ENCODE results near the gene SYNPO2. TPM values are rescaled to one million over a fixed set of nuclear protein-coding genes. Genes with fewer than 3 reads are reported as not detected.

Gene SYNPO2
- total and polyA plus RNA-seq, 2 of the 8 experiments (the other 6 are each of a cell fraction or from before 2014, with no cell fraction given) = 0.50 to 4.2 TPM

DNA sequence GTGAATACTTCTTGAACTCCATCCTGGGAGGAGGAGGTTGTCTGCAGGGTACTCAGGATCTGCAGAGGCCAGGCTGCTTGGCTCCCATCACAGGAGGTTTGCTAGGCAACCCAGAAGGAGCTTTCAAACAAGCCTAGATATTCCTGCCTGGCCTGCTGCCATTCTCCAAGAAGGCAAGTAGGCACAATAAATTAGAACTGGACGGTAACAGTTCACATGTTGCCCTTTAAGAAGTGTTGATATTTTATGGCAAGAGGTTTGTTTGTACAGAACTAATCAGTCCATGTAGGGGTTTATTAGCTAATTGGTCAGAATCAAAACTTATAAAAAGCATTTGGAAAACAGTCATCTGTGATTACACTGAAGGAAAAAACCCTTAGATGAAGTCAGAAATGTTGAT, 39.3 kb downstream of the SYNPO2 start:
- Histone ChIP-seq H3K9ac (replicated peaks in 1 of 4; ENCODE audit: extremely low read depth in 1 of 4, low read depth in 3 of 4, low read length in 3 of 4) (no peak overlapping the region), H2AK5ac (ENCODE audit: low read depth, low read length) (no peak overlapping the region), H3K14ac (ENCODE audit: insufficient read length) (no peak overlapping the region), H3K23ac (ENCODE audit: insufficient read length) (no peak overlapping the region), H2BK15ac (ENCODE audit: low read length) (no peak overlapping the region), H3K27ac (ENCODE audit: low read depth, low read length) (no peak overlapping the region), H4K8ac (ENCODE audit: extremely low read depth, insufficient read depth, low read length) (no peak overlapping the region), H3K9me3 (ENCODE audit: insufficient read depth in 2 of 2, low read depth in 1 of 2, low read length in 1 of 2) (no peaks in the 10 kb centered on the region), H3K4me1 (replicated peaks in 1 of 4; ENCODE audit: control insufficient read depth in 3 of 4, insufficient read depth in 4 of 4, low read length in 3 of 4) (no peaks in the 10 kb centered on the region), H4K5ac (ENCODE audit: insufficient read length, low read depth, low read length) (no peak overlapping the region), H4K91ac (replicated peaks; ENCODE audit: insufficient read length, low read length) (no peak overlapping the region), H3K56ac (replicated peaks; ENCODE audit: insufficient read length, low read depth, low read length) (no peak overlapping the region), H4K20me1 (replicated peaks in 1 of 2; ENCODE audit: control insufficient read depth in 1 of 2, insufficient read depth in 2 of 2, low read length in 2 of 2) (no peaks in the 10 kb centered on the region), H3K79me1 (ENCODE audit: low read depth, low read length) (no peaks in the 10 kb centered on the region), H3K4me3 (ENCODE audit: extremely low read depth in 1 of 4, insufficient read depth in 2 of 4, low read depth in 3 of 4, low read length in 4 of 4) (no peak overlapping the region), H3K4me2 (ENCODE audit: insufficient read depth in 1 of 2, low read depth in 2 of 2, low read length in 2 of 2) (no peak overlapping the region), H3K79me2 (ENCODE audit: control insufficient read depth in 1 of 2, insufficient read depth in 2 of 2, low read length in 2 of 2) (no peaks in the 10 kb centered on the region), H3K27me3 (replicated peaks in 1 of 4; ENCODE audit: control insufficient read depth in 3 of 4, extremely low read depth in 1 of 4, insufficient read depth in 3 of 4, low read length in 3 of 4) (no peaks in the 10 kb centered on the region), H3K4ac (replicated peaks; ENCODE audit: insufficient read length, low read depth, low read length) (no peak overlapping the region), H3K18ac (ENCODE audit: extremely low read depth, low read length) (no peak overlapping the region), H3K36me3 (ENCODE audit: control insufficient read depth in 2 of 4, insufficient read depth in 4 of 4, low read length in 3 of 4) (no peaks in the 10 kb centered on the region), H2BK5ac (ENCODE audit: low read depth, low read length) (no peak overlapping the region), H3K23me2 (ENCODE audit: low read depth, low read length) (no peaks in the 10 kb centered on the region), H2BK120ac (replicated peaks; ENCODE audit: low read depth, low read length) (no peak overlapping the region), H2BK20ac (ENCODE audit: low read length) (no peak overlapping the region), H2BK12ac (ENCODE audit: low read depth, low read length) (no peak overlapping the region), H2AFZ (ENCODE audit: low read length) (no peak overlapping the region)
- 100% methylated on average over 1 of the region's 1 CpG; no CpG with 5 or more reads in 1 of the 2 experiments for WGBS, 2 experiments (ENCODE audit: extremely low coverage in 1 of 2, insufficient coverage in 1 of 2, insufficient read length in 1 of 2, insufficient replicate concordance in 2 of 2, low coverage in 1 of 2, low lambda C conversion rate in 2 of 2, missing lambda C conversion rate in 1 of 2)
- FAIRE-seq (no peak), DNase-seq (ENCODE audit: low read depth in 1 of 2, low spot score in 2 of 2) (no peak)
- ChIA-PET CTCF (ENCODE audit: partially characterized antibody) (interaction anchor here (2.0 kb wide), 1 partner anchor 11 kb away, joined by 6 read pairs; no protein-coding TSS in a partner anchor), POLR2A (ENCODE audit: partially characterized antibody) (no interaction called here)
- TF ChIP-seq HDAC2 (IDR thresholded peaks at IDR 0.05; ENCODE audit: borderline replicate concordance in 1 of 2, low read depth in 2 of 2, low read length in 2 of 2) (no peak), BCL11A (IDR thresholded peaks at IDR 0.05; ENCODE audit: low read depth in 2 of 2, low read length in 2 of 2) (no peak), CBX5 (IDR thresholded peaks at IDR 0.05; ENCODE audit: low read depth, low read length) (no peak), SP4 (IDR thresholded peaks at IDR 0.05; ENCODE audit: low read length) (no peak), ZNF274 (IDR thresholded peaks at IDR 0.05; ENCODE audit: borderline replicate concordance, extremely low read depth, low read length) (no peak), SIN3A (conservative IDR thresholded peaks at IDR 0.05 in 1 of 2, IDR thresholded peaks at IDR 0.05 in 1 of 2; ENCODE audit: low read depth in 1 of 2, low read length in 2 of 2) (no peak), YY1 (IDR thresholded peaks at IDR 0.05; ENCODE audit: low read depth, low read length) (no peak), EZH2 (IDR thresholded peaks at IDR 0.05; ENCODE audit: low read depth, low read length, severe bottlenecking) (no peak), NRF1 (IDR thresholded peaks at IDR 0.05; ENCODE audit: low read depth, low read length) (no peak), BRCA1 (IDR thresholded peaks at IDR 0.05; ENCODE audit: low read depth, low read length) (no peak)
- TF ChIP-seq, protein P1, sequence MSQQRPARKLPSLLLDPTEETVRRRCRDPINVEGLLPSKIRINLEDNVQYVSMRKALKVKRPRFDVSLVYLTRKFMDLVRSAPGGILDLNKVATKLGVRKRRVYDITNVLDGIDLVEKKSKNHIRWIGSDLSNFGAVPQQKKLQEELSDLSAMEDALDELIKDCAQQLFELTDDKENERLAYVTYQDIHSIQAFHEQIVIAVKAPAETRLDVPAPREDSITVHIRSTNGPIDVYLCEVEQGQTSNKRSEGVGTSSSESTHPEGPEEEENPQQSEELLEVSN (IDR thresholded peaks at IDR 0.05) = no peak
- TF ChIP-seq, protein P2, sequence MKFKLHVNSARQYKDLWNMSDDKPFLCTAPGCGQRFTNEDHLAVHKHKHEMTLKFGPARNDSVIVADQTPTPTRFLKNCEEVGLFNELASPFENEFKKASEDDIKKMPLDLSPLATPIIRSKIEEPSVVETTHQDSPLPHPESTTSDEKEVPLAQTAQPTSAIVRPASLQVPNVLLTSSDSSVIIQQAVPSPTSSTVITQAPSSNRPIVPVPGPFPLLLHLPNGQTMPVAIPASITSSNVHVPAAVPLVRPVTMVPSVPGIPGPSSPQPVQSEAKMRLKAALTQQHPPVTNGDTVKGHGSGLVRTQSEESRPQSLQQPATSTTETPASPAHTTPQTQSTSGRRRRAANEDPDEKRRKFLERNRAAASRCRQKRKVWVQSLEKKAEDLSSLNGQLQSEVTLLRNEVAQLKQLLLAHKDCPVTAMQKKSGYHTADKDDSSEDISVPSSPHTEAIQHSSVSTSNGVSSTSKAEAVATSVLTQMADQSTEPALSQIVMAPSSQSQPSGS (IDR thresholded peaks at IDR 0.05; ENCODE audit: low read length) = no peak

All from H1 (cell line).